OCI-LY3 (cell line): ENCODE data around the gene ANKRD63.

Source experiments
- H2AFZ ChIP-seq: fragments of 200-600, 300-600 bp; shearing (Covaris generic); 2 replicates; pipeline ENCODE4 v1.6.0; 2014; ENCODE audit warnings: antibody characterized with exemption, low read depth, low read length
- H3K27ac ChIP-seq: fragments of 200-600, 300-600 bp; sonication (generic); 2 replicates; pipeline ENCODE4 v1.5.1; 2014; ENCODE audit warnings: mild to moderate bottlenecking, low read length, moderate library complexity, mixed read lengths
- H3K27me3 ChIP-seq: fragments of 200-600, 300-600 bp; sonication (generic); 2 replicates; pipeline ENCODE4 v1.6.1; 2014; ENCODE audit warnings: low read depth, low read length, mixed read lengths
- H3K36me3 ChIP-seq: fragments of 200-600, 300-600 bp; sonication (generic); replicated peaks from 2 replicates; pipeline ENCODE3; 2014; ENCODE audit warnings: low read depth, low read length, mixed read lengths
- H3K4me1 ChIP-seq: fragments of 300-600, 200-600 bp; sonication (generic); 2 replicates; pipeline ENCODE4 v1.6.1; 2014; ENCODE audit warnings: low read length, mixed read lengths
- H3K4me2 ChIP-seq: fragments of 200-600, 300-600 bp; sonication (generic); 2 replicates; pipeline ENCODE4 v1.6.1; 2014; ENCODE audit warnings: low read length, mixed read lengths
- H3K4me3 ChIP-seq: fragments of 300-600, 200-600 bp; sonication (generic); 2 replicates; pipeline ENCODE4 v1.5.1; 2014; ENCODE audit warnings: antibody characterized with exemption, mild to moderate bottlenecking, low read length, moderate library complexity
- H3K79me2 ChIP-seq: fragments of 300-600, 200-600 bp; shearing (Covaris generic); 2 replicates; pipeline ENCODE4 v1.6.1; 2014; ENCODE audit warnings: mild to moderate bottlenecking, low read length, mixed read lengths
- H3K9ac ChIP-seq: fragments of 300-600, 200-600 bp; shearing (Covaris generic); 2 replicates; pipeline ENCODE4 v1.6.0; 2014; ENCODE audit warnings: mild to moderate bottlenecking, low read length, moderate library complexity
- H3K9me3 ChIP-seq: fragments of 200-600, 300-600 bp; shearing (Covaris generic); 2 replicates; pipeline ENCODE4 v1.6.1; 2014; ENCODE audit warnings: low read length, mixed read lengths; ENCODE audit not compliant: insufficient read depth
- H4K20me1 ChIP-seq: fragments of 200-600, 300-600 bp; sonication (generic); 2 replicates; pipeline ENCODE4 v1.6.1; 2016; ENCODE audit warnings: low read length, mixed read lengths; ENCODE audit not compliant: insufficient read depth
- CTCF ChIP-seq: fragments of 200-600, 300-600 bp; sonication (generic); IDR thresholded peaks from 2 replicates; pipeline ENCODE4 v1.5.1; 2014; ENCODE audit warnings: antibody characterized with exemption, low read length, low read depth
- EZH2phosphoT487 ChIP-seq: fragments of 200-600 bp; shearing (Covaris generic); IDR thresholded peaks from 2 replicates; pipeline ENCODE4 v1.6.1; 2018; ENCODE audit warnings: antibody characterized with exemption, mixed run types, low read depth

Gene ANKRD63

DNA sequence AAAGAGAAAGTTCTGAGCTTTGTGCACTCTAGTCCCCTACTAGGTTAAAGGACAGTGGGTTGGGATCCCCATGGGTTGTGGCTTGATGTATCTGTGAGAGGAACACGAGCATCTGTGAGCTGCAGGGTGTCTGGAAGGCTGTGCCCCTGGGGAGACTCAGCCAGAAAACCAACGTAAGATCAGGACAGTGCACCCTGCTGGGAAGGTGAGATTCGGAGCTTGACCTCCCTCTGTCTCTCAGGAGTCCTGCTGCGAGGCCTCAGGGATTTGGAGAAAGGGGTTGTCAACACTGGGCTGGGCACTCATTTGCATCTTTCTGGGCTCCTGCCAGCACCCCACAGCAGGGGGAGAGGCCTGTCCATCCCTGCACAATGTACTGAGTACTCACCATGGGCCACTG lies 15.2 kb downstream of the ANKRD63 start:
- Histone ChIP-seq H2AFZ (no peak overlapping the region), H3K4me2 (no peak overlapping the region)
- no peak for TF ChIP-seq EZH2phosphoT487

DNA sequence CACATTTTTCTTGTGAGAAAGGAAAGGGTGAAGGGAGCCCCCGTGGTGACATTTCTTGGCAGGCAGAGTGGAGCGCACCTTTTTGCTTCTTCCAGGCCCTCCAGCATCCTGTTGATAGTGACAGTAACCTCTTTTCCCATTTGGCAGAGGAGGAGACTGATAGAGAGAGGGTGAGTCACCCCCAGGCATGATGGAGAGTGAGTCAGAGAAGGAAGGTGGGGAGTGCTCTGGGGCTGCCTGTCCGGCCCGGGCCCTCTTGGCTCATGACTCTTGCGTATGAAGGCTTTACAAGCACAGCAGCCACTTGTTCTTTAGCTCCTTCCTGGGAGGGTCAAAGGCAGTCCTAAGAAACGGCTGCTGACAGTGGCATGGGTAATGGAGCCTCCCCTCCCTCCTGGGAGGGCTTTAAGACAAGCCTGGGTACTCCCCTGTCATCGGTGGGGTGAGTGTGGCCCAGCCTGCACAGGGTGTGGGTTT lies 16.0 kb downstream of the ANKRD63 start:
- no peaks in the 10 kb centered on the region for H3K27me3 ChIP-seq
- no peak overlapping the region for H3K4me3 ChIP-seq
- TF ChIP-seq CTCF: no peak
- no peak for TF ChIP-seq EZH2phosphoT487
- H3K27ac ChIP-seq: no peak overlapping the region
- no peak overlapping the region for H2AFZ ChIP-seq
- no peaks in the 10 kb centered on the region for H3K36me3 ChIP-seq
- H3K9ac ChIP-seq: no peak overlapping the region
- H3K4me1 ChIP-seq: no peaks in the 10 kb centered on the region
- no peaks in the 10 kb centered on the region for H4K20me1 ChIP-seq
- H3K79me2 ChIP-seq: no peaks in the 10 kb centered on the region
- no peak overlapping the region for H3K4me2 ChIP-seq
- H3K9me3 ChIP-seq: no peaks in the 10 kb centered on the region

More for the DNA sequence above, 15.2 kb downstream of the ANKRD63 start:
- Histone ChIP-seq H3K4me1 (no peaks in the 10 kb centered on the region), H3K9me3 (no peaks in the 10 kb centered on the region), H3K9ac (no peak overlapping the region), H3K27me3 (no peaks in the 10 kb centered on the region), H3K36me3 (no peaks in the 10 kb centered on the region), H3K4me3 (no peak overlapping the region), H3K27ac (no peak overlapping the region), H3K79me2 (no peaks in the 10 kb centered on the region), H4K20me1 (no peaks in the 10 kb centered on the region)

- no peak overlapping the region for H3K4me2 ChIP-seq
- no peak for TF ChIP-seq EZH2phosphoT487
- TF ChIP-seq CTCF: no peak
Observed at GRCh38 chr15:40265875-40266274, 17.0 kb downstream of the ANKRD63 start.

DNA sequence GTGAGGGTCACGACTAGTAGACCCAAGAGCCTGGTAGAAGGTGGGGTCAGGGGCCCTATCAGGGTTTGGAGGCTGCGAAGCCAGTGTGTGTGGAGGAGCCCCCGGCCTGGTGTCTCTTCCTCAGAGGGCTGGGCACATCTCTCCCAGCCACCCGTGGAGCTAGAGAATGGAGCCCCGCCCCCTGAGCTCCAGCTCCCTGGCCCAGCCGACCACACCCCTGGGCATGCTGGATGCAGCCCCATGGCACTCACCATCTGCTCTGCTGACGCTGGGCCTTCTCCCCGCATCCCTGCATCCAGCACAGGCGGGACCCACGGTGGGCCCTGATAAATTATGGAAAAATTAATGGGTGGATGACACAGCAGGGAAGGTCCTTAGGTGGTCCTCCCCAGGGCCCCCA lies 17.5 kb downstream of the ANKRD63 start:
- no peaks in the 10 kb centered on the region for H3K36me3 ChIP-seq
- H3K27me3 ChIP-seq: no peaks in the 10 kb centered on the region
- H4K20me1 ChIP-seq: no peaks in the 10 kb centered on the region
- no peak overlapping the region for H2AFZ ChIP-seq
- H3K27ac ChIP-seq: no peak overlapping the region
- no peaks in the 10 kb centered on the region for H3K4me1 ChIP-seq
- TF ChIP-seq CTCF (no peak), EZH2phosphoT487 (no peak)
- no peak overlapping the region for H3K9ac ChIP-seq
- H3K4me2 ChIP-seq: no peak overlapping the region
- no peaks in the 10 kb centered on the region for H3K79me2 ChIP-seq
- H3K4me3 ChIP-seq: no peak overlapping the region
- no peaks in the 10 kb centered on the region for H3K9me3 ChIP-seq

More at GRCh38 chr15:40265875-40266274, 17.0 kb downstream of the ANKRD63 start:
- Histone ChIP-seq H3K9me3 (no peaks in the 10 kb centered on the region), H3K4me3 (no peak overlapping the region), H3K36me3 (no peaks in the 10 kb centered on the region), H3K27me3 (no peaks in the 10 kb centered on the region), H3K9ac (no peak overlapping the region), H4K20me1 (no peaks in the 10 kb centered on the region), H3K79me2 (no peaks in the 10 kb centered on the region), H3K27ac (no peak overlapping the region), H2AFZ (no peak overlapping the region), H3K4me1 (no peaks in the 10 kb centered on the region)
